ENCODE results near the gene NMNAT2.
"Not testable (repeated sequence)": the region's sequence is repeated elsewhere in the genome, so short reads cannot be mapped to it uniquely, and the experiment has no call there.

NMNAT2 gene

DNA sequence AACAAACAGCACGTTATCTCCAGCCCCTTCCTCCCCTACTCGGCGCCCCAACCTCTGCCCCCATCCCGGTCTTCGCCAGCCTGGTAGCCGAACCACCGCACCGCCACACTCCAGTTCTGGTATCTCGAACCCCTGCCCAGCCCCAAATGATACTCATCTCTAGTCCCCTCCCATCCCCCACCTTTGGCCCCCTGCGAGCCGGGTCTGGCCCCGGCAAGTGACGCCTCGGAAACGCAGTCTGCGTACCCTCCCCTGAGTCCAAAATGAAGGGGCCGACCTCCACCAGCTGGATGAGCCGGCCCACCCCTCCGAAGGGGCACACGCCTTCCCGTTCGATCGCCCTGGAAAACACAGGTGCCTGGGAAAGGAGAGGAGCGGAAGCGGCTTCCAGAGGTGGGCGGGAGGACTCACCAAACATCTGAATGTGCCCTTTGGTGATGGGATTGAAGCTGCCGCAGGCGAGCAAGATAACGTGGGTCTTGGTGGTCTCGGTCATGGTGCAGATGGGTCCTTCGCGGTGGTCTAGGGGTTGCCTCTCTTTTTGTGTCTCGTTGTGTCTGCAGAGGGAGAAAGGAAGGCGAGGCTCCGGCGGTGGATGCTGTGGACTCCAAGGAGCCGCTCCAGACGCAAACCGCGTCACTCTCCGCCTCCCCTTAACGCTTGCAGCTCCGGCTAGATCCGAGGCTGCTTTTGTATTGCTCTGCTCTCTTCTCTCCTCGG, at the start of gene NMNAT2:
Gene NMNAT2 (minus strand): TSS at position 609 of the 720 bp plus-strand sequence. CDS start 113 bp downstream, at position 496.
- DNase-seq (ENCODE audit: insufficient read length, low spot score) = no peak

DNA sequence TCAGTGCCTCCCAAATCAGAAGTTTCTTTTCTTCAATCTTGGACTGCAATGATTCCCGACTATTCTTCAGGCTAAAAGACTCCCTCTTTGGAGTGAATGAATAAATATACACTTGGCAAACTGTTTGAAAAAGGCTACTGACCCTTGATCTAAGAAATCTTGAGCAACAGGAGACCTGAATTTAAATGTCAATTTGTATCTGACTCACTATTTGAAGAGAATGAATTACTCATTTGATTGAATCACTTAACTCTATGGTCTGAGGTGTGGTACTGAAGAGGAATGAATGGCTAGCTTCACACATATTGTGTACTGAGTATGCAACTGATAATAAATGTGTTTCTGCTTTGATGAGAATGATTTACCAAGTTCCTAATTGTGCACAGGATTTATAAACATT, 49.5 kb upstream of the NMNAT2 start:
- no peak for FAIRE-seq
- DNase-seq (ENCODE audit: insufficient read length, low spot score) = no peak

More for the DNA sequence above, at the start of gene NMNAT2:
- FAIRE-seq = no peak

DNA sequence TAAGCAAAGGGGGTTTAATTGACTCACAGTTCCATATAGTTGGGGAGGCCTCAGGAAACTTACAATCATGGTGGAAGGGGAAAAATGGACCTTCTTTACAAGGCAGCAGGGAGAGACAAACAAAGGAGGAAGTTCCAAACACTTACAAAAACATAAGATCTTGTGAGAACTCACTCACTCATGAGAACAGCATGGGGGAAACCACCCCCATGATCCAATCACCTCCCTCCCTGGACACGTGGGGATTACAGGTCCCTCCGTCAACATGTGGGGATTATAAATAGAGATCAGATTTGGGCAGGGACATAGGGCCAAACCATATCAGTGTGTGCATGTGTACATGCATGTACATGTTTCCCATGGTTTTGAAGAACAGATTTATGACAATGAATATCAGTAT, 48.6 kb upstream of the NMNAT2 start:
- DNase-seq (ENCODE audit: insufficient read length, low spot score) = no peak
- no peak for FAIRE-seq

DNA sequence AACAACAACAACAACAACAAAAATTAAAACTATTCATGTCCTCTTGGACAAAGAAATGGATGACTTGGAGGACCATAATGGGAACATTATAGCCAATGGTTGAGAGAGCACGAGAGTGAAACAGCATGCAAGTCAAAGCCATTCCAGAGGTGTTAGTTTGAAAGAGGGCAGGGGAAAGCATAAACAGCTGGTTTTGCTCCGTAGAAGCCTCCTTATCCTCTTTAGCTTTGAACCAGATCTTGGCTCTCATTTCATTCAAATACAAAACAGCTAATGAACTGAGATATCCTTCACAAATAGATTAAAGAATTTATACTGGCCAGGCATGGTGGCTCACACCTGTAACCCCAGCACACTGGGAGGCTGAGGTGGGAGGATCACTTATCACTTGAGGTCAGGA, 45.4 kb upstream of the NMNAT2 start:
- FAIRE-seq (no peak), DNase-seq (ENCODE audit: insufficient read length, low spot score) (no peak)

DNA sequence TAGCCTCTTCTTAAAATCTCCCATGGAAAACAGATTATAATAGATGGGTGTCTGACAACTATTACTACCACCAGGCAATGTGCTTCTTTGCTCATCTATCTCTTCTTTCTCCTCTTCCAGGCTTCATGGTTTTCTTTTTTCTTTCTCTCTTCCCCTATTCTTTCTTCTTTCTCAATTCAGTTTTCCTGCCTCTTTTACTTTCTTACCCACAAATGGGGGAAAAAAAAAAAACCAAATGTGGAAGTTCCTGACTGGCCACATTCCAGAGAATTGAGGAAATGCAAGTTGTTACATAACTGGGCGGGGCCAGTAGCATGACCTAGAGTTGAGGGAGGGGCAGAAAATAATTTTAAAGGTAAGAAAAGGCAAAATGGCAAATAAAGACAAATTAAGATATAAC, 43.2 kb upstream of the NMNAT2 start:
- no peak for DNase-seq (ENCODE audit: insufficient read length, low spot score)

DNA sequence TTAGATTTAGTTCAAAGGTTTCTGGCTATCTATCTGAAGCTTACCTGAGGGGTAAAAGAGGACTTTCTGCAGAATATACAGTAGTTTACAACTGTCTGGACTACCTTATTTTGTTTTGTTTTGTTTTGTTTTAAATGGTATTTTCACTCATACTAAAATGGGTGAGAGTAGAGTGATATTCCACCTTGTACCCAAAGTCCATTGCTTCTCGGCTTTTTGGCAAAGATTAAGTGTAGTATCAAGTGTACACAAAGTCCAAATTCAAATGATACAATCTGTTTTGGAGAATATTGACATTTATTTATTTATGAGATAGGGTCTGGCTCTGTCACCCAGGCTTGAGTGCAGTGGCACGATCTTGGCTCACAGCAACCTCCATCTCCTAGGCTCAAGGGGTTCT, 42.4 kb upstream of the NMNAT2 start:
- no peak for DNase-seq (ENCODE audit: insufficient read length, low spot score)
- no peak for FAIRE-seq

More for the DNA sequence above, 43.2 kb upstream of the NMNAT2 start:
- FAIRE-seq = no peak

DNA sequence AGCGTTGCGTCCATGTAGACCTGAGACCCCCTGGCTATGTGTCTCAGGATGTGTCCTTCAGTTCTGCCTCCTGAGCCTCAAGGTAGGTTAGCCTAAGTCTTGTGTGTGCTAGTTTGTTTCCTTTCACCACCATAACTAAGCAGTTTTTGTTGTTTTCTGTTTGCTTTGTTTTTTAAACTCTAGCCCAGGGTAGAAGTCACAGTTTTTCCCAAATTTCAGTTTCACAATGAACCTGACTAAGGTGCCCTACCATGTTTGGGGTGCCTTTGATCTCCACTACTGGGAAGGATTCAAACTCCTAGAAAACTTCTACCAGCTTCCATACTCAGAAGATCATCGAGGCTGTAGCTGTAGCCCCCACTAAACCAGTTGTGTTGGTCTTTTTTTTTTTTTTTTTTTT, 39.3 kb upstream of the NMNAT2 start:
- FAIRE-seq (no peak), DNase-seq (ENCODE audit: insufficient read length, low spot score) (no peak)

DNA sequence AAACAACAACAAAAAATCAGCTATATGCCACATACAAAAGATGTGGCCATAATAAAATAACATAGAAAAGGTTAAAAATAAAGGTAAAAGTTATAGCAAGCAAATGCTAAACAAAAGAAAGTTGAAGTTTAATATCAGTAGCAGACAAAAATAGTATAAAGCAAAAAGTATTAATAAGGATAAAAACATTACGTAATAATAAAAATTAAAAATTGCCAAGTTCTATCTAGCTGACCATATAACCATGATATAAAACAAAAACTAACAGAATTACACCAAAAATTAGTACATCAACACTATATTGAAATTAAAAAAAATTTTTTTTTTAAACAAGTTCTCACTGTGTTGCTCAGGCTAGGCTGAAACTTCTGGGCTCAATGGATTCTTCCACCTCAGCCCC, 38.6 kb upstream of the NMNAT2 start:
- DNase-seq (ENCODE audit: insufficient read length, low spot score) = no peak
- FAIRE-seq = no peak

DNA sequence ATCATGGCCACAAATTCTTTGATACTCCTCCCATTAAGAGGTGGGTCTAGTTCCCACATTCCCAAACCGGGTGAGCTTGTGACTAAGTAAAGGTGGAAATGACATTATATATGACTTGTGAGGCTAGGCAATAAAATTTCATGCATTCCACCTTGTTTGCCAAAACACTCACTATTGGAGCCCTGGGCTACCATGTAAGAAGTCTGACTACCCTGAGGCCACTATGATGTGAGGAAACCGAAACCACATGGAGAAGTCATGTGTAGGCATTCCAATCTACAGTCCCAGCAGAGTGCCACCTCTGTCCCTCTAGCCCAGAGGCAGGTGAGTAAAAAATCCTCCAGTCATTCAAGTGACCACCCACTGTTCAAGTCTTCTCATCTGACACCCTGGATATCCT, 36.2 kb upstream of the NMNAT2 start:
- FAIRE-seq = no peak

DNA sequence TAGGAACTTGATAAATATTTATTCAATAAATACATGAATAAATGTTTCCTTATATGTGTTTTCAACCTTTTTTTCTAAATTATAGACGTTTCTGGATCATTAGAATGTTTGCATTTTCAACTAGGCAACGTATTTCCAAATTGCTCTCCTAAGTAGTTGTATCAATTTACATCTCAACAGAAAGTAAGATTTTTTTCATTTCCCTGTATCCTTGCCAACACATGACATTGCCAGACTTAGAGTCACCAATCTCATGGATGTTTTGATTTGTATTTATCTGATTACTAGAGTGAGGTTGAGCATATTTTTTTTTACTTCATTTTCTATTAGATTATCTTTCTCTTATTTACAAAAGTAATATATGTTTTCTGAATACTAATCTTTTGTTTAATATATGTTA, 31.9 kb upstream of the NMNAT2 start:
- DNase-seq (ENCODE audit: insufficient read length, low spot score) = no peak

More for the DNA sequence above, 36.2 kb upstream of the NMNAT2 start:
- DNase-seq (ENCODE audit: insufficient read length, low spot score) = no peak

DNA sequence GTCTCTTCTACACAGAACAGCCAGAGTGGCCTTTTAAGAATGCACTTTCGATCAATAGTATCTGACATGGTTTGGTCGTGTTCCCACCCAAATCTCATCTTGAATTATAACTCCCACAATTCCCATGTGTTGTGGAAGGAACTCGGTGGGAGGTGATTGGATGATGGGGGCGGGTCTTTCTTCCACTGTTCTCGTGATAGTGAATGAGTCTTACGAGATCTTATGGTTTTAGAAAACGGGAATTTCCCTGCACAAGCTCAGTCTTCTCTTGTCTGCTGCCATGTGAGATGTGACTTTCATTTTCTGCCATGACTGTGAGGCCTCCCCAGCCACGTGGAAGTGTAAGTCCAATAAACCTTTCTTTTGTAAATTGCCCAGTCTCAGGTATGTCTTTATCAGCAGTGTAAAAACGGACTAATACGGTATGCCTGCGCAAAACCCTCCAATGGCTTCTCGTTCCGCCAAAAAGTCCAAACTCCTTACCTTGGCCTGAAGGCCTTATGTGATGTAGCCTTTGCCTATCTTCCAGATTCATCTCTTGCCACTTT, 31.1 kb upstream of the NMNAT2 start:
- DNase-seq (ENCODE audit: insufficient read length, low spot score) (no peak), FAIRE-seq (no peak)

More for the DNA sequence above, 31.9 kb upstream of the NMNAT2 start:
- no peak for FAIRE-seq

DNA sequence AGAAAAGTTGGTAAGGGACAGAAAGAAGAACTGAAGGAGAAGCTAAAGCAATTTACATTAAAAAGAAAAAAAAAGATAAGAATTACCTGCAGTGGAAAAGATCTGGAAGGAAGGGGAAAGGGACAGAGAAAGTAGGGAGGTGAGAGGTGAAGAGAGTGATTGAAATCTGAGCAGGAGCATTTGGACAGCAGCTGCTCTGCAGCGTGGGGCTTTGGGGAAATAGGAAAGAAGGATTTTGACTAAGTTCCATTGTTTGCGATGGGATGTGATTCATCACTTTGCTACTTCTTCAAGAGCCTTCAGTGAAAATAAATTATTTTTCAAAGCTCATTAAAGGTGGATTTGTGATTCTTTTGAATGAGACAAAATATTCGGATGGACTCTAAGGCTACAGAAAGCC, 26.1 kb upstream of the NMNAT2 start:
- no peak for FAIRE-seq
- no peak for DNase-seq (ENCODE audit: insufficient read length, low spot score)

DNA sequence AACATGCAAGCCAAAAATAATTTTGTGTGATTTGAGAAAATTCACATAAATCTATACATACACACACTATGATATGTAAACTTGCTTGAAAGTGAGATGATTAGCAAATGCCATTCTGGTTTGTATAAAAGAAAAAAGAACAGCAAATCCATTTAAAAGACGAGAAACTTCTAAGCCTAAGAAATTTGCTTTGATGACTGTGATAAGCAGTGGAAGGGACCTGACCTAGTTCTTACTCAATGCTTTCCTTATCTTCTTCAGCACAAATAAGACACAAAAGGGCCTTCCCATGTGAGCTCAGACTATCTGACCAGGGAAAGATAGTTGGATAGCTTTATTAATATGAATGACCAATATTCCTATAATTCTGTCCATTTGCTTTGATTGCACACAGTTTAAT, 25.3 kb upstream of the NMNAT2 start:
- FAIRE-seq = no peak

DNA sequence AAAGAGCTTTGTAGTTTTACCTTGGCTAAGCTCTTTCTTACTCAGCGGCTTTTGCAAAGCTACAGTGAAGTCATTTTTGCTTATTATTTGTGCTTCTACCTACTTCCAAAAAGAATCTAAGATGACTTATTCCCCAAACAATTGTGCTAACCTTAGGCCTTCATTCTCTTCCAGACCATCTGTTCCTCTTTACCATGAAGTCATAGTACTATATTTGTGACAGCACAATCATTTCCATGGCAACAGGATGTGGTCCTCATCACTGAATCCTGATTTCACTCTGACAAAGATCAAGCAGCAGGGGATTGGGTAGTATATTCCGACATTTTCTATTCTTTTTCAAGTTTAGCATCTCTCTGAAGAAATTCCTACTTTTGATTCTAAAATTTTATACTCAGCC, 24.8 kb upstream of the NMNAT2 start:
- FAIRE-seq = no peak
- DNase-seq (ENCODE audit: insufficient read length, low spot score) = no peak

More for the DNA sequence above, 25.3 kb upstream of the NMNAT2 start:
- DNase-seq (ENCODE audit: insufficient read length, low spot score) = no peak

DNA sequence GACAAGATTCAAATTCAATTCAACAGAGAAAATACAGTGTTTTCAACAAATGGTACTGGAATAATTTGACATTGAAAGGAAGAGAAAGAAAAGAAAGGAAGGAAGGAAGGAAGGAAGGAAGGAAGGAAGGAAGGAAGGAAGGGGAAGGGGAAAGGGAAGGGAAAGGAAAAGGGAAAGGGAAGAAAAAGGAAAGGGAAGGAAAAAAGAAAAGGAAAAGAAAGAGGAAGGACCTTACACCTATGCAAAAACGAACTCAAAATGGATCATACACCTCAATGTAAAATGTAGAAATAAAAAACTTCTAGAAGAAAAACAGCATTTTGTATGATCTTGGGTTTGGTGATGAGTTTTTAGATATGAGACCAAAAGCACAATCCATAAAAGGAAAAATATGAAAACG, 19.9 kb upstream of the NMNAT2 start:
- FAIRE-seq (no peak), DNase-seq (ENCODE audit: insufficient read length, low spot score) (no peak)

DNA sequence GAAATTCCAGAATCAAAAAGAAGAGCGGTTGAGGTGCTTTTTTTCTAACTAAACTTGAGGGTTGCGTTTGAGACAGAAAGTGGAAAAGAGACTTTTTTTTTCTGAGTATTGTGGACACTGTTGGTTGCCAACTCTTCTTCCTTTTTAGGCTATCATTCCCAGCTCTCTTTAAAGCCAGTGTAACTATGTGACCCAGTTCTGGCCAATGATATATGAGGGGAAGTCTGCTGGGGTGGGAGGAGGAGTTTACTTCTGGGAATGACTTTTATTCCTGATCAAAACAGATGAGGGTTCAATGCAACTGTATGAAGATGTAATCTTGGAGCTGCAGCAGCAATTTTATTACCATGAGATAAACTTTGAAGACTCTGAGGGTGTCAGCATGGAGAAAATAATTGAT, 17.3 kb upstream of the NMNAT2 start:
- FAIRE-seq = no peak
- DNase-seq (ENCODE audit: insufficient read length, low spot score) = no peak

DNA sequence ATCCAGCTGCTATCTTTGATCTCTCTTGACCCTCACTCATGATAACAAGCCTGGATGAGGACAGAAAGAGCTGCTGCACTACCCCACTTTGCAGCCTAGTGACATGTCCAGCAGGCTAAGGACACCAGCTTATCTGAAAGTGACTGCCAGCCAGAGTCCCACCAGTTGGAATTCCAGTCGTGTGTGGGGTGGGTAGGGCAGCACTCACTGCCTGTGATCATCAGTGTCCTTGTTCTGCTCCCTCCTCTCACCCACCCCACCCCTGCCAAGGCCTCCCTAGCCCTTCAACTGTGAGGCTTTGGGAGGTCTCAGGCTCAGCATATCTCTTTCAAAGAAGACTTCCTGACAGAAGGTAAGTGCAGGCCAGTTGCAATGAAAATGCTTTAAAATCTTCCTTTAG, 15.5 kb upstream of the NMNAT2 start:
- DNase-seq (ENCODE audit: insufficient read length, low spot score) (no peak), FAIRE-seq (no peak)

DNA sequence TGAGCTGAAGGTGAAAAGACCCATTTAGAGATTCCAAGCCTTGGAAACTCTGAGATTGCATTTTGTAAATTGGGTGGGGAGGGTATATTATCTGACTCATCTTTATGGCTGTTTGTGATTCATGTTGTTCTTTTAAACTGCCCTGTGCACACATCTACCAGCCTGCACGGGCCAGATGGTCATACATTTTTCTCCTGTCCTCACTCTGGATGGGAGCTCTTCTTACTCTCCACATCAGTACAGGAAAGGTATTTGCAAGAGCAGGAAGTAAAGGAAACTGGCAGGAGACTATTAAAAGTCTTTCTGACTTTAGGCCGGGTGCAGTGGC, 14.3 kb upstream of the NMNAT2 start:
- FAIRE-seq = no peak

DNA sequence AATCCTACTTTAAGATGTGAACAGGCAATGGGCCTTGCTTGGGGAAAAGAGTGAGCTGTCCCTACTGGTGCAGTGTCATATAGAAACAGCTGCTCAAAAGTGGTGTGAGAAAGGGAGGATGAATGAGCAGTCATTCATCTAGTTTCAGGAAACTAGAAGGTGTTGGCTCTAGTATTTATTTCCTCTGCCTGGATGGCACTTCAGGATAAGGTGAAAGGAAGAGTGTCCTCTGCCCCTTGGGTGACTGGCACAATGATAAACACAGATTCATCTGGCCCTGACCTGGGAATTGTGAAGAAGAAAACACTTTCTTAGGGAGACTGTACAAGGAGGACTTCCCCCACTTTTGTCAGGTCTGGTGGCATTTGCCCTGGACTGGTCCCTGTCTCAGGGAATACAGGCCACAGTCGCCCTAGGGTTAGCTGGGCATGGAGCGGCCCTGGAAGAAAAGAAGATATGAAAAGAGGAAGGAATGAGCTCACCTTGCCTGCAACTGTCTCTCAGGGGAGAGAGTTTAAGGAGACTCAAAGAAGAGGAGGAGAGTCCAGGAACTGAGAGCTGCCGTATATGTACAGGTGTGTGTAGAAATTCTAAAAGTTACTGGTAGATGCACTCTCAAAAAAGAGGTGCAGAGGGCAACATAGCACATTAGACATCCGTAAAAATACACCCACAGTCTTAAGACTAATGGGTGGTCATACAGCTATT, 13.8 kb upstream of the NMNAT2 start:
- FAIRE-seq (no peak), DNase-seq (ENCODE audit: insufficient read length, low spot score) (no peak)

More for the DNA sequence above, 14.3 kb upstream of the NMNAT2 start:
- no peak for DNase-seq (ENCODE audit: insufficient read length, low spot score)

DNA sequence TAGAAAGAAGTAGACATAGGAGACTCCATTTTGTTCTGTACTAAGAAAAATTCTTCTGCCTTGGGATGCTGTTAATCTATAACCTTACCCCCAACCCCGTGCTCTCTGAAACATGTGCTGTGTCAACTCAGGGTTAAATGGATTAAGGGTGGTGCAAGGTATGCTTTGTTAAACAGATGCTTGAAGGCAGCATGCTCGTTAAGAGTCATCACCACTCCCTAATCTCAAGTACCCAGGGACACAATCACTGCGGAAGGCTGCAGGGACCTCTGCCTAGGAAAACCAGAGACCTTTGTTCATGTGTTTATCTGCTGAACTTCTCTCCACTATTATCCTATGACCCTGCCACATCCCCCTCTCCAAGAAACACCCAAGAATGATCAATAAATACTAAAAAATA, 9.4 kb upstream of the NMNAT2 start:
- FAIRE-seq; DNase-seq (ENCODE audit: insufficient read length, low spot score): not testable (repeated sequence)

DNA sequence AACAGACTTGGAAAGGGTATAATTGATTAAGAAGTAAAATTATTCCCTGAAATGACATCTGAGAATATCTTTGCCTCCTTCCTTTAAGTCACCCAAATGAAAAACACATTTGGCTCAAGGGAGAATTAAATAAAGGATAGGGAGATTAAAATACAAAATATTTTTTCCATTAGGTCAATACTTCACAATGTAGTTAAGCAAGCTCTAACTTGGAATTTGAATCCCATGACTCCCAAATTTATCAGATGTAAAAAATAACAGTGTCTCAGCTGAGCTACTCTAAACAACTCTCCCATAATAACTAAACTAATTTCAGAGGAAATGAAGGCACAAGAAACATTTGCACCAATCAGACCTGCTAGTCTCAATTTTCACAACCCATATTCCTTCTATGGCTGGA, 6.5 kb upstream of the NMNAT2 start:
- no peak for FAIRE-seq
- DNase-seq (ENCODE audit: insufficient read length, low spot score) = no peak

DNA sequence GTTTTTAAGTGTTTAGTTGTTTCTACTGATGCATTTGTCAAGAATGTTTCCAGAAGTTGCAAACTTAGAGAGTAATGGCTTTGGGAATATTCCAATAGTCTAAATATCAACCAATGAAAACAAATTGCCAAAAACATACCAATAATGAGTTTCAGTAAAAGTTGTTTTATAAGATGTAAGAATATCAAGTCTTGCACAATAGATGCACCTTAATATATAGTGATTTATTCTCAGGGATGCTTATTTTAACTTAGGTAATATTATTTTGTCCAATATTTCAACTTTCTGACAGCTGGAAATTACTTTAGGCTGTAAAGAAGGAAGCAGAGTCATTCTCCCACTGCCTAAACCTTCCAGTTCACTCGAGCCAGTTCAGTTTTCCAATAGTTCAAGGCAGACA, 5.4 kb upstream of the NMNAT2 start:
- DNase-seq (ENCODE audit: insufficient read length, low spot score) = no peak
- FAIRE-seq = no peak

All from GM19239 (cell line).